ENCODE results near the gene CLK3.

DNA sequence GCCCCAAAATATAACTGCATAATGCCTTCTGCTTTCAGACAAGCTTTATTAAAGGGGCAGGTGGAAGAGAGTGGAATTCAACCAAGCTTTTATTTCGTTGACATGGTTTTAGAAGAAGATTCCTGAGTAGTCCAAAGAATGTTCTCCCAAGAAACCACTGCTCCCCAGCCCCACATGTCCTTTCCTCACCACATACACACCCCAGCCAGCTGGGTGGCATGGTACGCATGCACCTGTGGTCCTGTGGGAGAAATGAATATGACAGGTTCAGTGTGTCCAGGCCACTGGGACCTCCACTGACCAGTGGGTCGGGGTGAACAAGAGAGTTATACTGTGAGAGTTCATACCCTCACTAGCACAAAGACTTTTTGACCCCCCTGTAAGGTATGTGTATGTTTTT, 44.4 kb upstream of the CLK3 start:
- TF ChIP-seq CTCF (conservative IDR thresholded peaks at IDR 0.05 in 1 of 2, IDR thresholded peaks at IDR 0.05 in 1 of 2; ENCODE audit: low read depth in 1 of 2, low read length in 2 of 2) (no peak), EZH2 (IDR thresholded peaks at IDR 0.05; ENCODE audit: low read length, missing control alignments) (no peak)
